ENCODE data around the gene CHCHD3.

Gene CHCHD3

GRCh38 chr7:132766660-132767059, 315.2 kb downstream of the CHCHD3 start:
- no peak for DNase-seq (ENCODE audit: low read depth)
- no peak overlapping the region for H3K4me3 ChIP-seq (ENCODE audit: low read length)
- TF ChIP-seq, protein P1, sequence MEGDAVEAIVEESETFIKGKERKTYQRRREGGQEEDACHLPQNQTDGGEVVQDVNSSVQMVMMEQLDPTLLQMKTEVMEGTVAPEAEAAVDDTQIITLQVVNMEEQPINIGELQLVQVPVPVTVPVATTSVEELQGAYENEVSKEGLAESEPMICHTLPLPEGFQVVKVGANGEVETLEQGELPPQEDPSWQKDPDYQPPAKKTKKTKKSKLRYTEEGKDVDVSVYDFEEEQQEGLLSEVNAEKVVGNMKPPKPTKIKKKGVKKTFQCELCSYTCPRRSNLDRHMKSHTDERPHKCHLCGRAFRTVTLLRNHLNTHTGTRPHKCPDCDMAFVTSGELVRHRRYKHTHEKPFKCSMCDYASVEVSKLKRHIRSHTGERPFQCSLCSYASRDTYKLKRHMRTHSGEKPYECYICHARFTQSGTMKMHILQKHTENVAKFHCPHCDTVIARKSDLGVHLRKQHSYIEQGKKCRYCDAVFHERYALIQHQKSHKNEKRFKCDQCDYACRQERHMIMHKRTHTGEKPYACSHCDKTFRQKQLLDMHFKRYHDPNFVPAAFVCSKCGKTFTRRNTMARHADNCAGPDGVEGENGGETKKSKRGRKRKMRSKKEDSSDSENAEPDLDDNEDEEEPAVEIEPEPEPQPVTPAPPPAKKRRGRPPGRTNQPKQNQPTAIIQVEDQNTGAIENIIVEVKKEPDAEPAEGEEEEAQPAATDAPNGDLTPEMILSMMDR (conservative IDR thresholded peaks at IDR 0.05; ENCODE audit: low read depth, low read length): no peak

GRCh38 chr7:132765861-132766260, 316.0 kb downstream of the CHCHD3 start:
- no peak for DNase-seq (ENCODE audit: low read depth)
- TF ChIP-seq, protein P1 (conservative IDR thresholded peaks at IDR 0.05; ENCODE audit: low read depth, low read length): no peak
- no peak overlapping the region for H3K4me3 ChIP-seq (ENCODE audit: low read length)

- no peak overlapping the region for H3K4me3 ChIP-seq (ENCODE audit: low read length)
- no peak for DNase-seq (ENCODE audit: low read depth)
- TF ChIP-seq, protein P1 (conservative IDR thresholded peaks at IDR 0.05; ENCODE audit: low read depth, low read length): no peak
Observed at GRCh38 chr7:132764762-132765161, 317.1 kb downstream of the CHCHD3 start.

- TF ChIP-seq, protein P1 (conservative IDR thresholded peaks at IDR 0.05; ENCODE audit: low read depth, low read length): no peak
- no peak for DNase-seq (ENCODE audit: low read depth)
- H3K4me3 ChIP-seq (ENCODE audit: low read length): no peak overlapping the region
Observed at GRCh38 chr7:132760866-132761265, 321.0 kb downstream of the CHCHD3 start.

DNA sequence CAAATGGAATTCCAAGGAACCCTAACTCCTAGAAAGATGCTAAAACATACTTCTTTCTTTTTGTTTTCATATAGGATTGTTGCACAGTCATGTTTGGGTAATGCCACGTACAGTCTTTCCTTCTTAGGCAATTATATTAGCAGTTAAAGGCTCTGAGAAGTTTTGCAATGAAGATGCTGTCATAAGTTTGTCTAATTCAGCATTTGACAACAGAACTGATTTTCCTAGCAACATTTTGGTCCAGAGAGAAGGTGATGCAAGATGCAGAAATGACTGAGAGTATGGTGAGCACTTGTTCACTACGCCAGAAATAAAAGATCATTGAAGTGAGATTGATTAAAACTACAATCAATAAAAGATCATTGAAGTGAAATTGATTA, 321.7 kb downstream of the CHCHD3 start:
- no peak overlapping the region for H3K4me3 ChIP-seq (ENCODE audit: low read length)
- TF ChIP-seq, protein P1 (conservative IDR thresholded peaks at IDR 0.05; ENCODE audit: low read depth, low read length): no peak
- no peak for DNase-seq (ENCODE audit: low read depth)

DNA sequence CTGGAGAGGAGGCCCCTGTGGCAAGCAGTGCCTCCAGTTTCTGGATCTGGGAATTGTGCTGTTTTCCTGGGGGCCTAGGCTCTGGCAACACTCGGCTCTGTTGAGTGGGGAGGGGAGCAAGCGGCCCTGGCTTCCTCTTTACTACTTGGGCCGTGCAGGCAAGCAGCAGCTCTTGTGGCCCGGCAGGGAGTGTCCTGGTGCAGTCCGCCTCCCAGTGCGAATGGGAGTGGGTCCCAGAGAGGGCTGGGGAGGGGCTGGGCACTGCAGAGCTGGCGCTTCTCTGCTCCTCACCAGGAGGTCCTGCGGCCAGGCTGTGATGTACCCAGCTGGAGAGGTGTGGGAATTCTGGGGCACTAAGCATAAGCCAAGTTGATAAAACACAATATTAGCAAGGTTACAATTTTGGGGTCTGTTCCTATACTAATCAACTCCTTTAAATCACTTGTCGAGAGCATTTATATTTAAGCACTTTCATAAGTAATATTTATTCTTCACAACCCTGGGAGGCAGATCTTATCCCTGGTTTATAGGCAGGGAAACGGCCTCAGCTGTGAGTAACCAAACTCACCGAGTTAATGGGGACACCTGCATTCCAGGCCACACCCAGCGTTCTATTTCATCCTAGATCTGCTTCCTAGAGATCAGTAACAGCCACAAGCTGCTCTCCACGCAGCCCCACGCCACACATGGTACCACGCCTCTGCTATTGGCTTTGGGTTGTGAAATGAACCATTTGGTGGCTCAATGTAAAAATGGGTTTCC, 322.2 kb downstream of the CHCHD3 start:
- H3K4me3 ChIP-seq (ENCODE audit: low read length): no peak overlapping the region
- TF ChIP-seq, protein P1 (conservative IDR thresholded peaks at IDR 0.05; ENCODE audit: low read depth, low read length): no peak
- no peak for DNase-seq (ENCODE audit: low read depth)

- no peak for DNase-seq (ENCODE audit: low read depth)
- TF ChIP-seq, protein P1 (conservative IDR thresholded peaks at IDR 0.05; ENCODE audit: low read depth, low read length): no peak
Observed at GRCh38 chr7:132758986-132759385, 322.9 kb downstream of the CHCHD3 start.

More at GRCh38 chr7:132758986-132759385, 322.9 kb downstream of the CHCHD3 start:
- H3K4me3 ChIP-seq (ENCODE audit: low read length): no peak overlapping the region
